Daoy (cell line): ENCODE measurements around the gene MBD1. TPM values are rescaled to one million over a fixed set of nuclear protein-coding genes. Genes with fewer than 3 reads are reported as not detected.
A peak's percentile ranks its signal among the peaks of the same experiment; 100 is the strongest.
"Not testable (repeated sequence)": the region's sequence is repeated elsewhere in the genome, so short reads cannot be mapped to it uniquely, and the experiment has no call there.

Experiments used
- DNase-seq: peaks from one replicate; pipeline ENCODE4 v3.0.0-alpha.2; 2015; ENCODE audit warnings: low read depth
- total RNA-seq: library from RNA; depleted of rRNA; stranded (reverse); fragments of >200 nt; shearing (Covaris generic); gene quantifications from 2 replicates; pipeline ENCODE4 v1.2.3, GENCODE V29; 2014; rRNA removed

Gene MBD1
- total RNA-seq, 1 experiment from 2014 or later, result 41.0 TPM

DNA sequence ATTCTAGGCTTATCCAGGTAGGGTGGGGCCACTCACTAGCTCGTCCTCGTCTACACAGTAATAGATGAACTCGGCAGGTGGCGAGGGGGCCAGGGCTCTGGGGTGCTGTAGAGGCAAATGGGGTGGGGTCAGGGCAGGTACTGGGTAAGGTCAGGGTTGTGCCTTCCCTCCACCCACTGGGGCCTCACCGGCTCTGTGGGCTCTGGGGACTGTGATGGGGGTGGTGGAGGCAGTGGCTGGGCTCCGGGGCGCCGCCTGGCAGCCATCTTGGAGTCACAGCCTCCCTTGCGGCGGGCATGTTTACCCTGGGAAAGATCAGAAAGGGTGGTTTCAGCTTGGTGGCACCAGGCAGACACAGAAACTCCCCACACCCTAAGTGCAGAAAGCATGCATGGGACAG is 6.4 kb downstream of the MBD1 start:
- DNase-seq, result no peak

DNA sequence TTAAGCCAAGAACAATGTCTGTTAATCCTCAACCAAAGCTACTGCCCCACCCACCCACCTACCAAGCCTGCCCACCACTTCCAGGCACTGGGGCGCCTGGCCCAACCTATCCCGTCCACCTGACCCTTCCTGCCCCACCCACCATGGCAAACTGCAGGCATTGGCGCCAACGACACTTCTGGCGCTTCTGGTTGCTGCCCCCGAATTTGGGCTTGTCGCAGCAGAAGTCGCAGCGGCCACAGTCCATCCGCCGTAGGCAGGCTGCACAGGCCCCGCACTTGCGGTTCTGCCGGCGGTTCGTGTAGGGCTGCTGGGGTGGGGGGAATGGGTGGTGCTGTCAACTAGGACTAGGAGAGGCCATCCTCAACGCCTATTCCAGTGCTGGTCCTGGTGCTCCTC is 7.3 kb downstream of the MBD1 start:
- DNase-seq, result no peak

DNA sequence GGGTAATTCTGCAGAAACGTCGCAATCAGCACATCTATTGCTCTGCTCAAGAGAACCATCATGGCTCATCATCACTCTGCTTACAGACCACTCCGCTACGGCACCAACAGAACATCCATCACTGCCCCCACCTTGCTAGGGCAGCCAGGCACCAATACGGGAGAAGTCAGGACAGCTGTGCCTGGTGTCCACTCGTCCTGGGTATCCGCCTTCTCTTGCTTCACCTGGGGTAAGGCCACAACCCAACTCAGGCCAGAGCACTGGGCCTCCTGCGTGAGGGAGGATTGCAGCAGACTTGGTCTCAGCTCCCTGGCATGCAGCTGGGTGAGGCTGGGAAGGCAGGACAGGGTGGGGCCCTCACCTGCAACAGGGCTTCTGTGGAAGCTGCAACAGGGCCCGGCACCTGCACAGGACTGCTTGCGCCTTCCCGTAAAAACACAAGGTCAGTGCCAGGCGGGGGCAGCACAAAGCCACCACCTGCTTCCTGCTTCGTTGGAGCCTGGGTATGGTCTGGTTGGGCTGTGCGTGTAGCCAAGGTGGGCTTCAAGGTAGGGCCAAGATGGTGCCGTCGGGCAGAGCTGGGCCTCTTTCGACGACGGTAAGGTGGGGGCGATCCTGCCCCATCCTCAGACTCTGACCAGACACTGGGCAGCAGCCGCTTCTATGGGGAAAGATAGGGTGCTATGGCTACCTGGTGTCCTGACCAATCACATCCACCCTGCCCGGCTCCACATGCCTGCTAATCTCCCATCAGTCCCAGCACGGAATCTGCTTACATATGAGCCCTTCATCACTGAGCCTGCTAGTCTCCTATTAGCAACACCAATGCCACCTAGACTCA is 7.9 kb downstream of the MBD1 start:
- DNase-seq, result no peak

DNA sequence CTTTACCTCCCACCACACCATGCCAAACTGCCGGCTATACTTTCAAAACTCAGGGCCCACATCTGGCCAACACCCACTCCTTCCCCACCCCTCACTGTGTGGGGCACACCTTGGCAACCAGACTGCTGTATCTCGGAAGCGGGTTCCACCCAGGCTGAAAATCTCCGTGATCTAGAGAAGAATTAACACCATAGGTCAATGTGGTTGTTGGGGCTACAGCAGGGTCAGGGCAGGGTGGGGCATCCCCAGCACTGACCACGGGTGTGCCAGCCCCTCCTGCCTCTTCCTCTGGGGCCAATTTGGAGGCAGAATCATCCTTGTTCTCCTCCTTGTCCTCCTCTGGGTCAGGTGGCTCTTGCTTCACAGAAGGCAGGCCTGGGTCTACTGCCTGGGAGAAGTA is 8.8 kb downstream of the MBD1 start:
- no peak for DNase-seq

DNA sequence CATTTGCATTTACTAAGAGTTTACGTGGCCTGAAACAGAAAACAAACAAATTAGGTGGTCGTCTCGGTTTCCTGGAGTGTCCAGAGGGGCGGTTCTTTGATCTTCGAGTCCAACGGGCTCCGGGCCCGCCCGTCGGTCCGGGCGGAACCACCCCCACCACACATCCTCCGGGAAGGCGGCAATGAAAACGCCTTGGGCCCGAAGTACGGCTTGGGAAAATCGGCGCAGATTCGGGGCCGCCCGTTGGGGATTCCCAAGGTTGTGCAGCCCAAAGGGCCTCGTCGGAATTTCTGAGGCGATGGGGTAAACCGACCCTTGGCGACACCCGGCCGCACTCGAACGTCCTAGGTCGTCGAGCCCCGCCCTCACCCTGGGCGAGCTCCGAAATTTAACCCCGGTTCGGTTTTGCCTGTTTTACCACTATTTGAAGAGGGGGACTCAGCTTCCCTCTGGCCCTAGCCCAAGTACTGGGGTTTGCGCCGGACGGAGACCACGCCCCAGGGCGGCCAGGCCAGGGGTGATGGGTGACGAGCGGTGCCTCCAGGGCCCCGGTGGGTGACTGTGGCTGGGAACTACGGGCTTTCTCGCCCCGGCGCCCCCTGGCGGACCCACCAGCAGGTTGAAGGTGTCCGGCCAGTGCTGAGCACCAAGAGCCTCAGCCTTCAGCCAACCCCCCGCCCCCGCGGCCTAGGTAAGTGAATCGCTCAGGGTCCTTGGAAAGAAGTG is 13.1 kb downstream of the MBD1 start:
- DNase-seq, result no peak

DNA sequence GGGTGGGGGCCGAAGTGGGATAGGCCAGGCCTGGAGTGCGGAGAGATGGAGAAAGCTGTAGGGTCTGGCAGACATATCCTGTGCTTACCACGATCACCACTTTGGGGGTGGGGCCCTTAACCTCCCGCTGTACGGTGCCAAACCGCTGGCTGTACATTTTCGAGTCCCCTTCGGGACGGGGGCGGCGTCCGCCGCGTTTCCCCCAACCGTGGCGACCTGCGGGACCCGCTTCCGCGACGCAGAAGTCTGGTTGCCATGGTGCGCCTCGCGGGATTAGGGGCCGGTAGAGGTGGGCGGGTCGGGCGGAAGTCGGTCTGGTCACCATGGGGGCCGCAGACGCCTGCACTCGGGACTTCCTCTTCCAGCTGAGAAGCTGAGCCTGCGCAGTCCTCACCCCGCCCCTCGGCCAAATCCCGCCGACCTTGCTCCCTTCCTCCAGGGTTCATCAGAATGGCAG is 15.0 kb downstream of the MBD1 start, which contains the start of gene CFAP53:
CFAP53 (minus strand) TSS at position 248 of the 457 bp plus-strand sequence; CDS start at position 157, 91 bp downstream.
- DNase-seq, result peak; percentile 87

DNA sequence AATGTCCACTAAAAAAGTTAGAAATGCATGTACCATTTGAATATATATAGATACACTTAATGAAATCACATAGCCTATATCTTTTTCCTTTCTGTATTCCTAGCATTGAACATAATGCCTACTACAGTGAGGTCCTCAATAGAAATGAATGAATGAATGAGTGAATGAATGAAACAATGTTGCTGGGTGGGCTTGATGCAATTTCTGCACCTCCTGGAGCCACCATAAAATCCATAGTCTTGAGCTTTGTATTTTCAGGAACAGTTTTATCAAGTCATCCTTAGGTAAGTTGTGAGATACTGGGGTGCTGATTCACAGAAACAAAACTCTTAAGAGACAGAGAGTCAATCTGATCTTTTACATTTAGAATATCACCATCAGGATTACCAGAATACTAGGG is 18.3 kb downstream of the MBD1 start:
- no peak for DNase-seq

DNA sequence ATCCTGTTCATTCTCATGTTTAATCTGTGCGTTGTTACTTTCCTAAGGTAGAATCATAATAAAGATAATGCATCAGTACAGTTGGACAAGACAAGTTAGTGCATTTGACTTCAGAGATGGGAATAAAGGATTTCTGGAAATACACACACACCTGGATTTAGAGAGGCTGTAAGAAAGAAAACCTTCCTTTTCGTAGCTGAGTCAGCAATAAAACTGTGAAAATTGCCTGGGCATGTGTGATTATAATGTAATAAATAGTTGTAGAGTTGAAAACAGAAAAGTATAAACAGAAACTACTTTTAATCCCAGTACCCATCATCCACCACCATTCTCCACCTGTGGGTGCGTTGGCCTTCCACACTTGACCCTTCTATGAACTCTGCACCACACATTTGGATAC is 30.4 kb downstream of the MBD1 start:
- no peak for DNase-seq

DNA sequence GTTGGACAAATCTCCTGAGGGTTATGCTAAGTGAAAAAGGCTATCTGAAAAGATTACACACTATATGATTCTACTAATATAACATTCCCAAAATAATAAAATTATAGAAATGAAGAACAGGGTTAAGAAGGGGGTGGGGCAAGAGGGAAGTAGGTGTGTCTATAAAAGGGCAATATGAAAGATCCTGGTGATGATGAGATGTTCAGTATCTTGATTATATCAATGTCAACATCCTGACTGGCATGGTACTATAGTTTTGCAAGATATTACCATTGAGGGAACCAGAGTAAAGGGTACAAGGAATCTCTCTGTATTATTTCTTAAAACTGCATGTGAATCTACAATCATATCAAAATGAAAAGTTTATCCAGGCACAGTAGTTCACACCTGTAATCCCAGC is 31.7 kb downstream of the MBD1 start:
- no peak for DNase-seq

DNA sequence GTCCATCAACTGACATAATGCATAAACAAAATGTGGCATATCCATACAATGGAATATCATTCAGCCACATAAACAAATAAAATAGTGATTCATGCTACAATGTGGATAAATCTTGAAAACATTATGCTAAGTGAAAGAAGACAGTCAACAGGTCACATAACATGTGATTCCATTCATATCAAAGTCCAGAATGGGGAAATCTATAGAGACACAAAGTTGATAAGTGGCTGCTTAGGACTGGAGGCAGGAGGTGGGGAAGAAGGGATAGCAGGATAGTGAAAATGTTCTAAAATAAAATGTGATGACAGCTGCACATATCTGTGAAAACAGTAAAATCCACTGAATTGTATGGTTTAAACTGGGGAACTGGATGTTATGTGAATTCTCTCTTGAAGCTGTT is 33.8 kb downstream of the MBD1 start:
- DNase-seq, result no peak

DNA sequence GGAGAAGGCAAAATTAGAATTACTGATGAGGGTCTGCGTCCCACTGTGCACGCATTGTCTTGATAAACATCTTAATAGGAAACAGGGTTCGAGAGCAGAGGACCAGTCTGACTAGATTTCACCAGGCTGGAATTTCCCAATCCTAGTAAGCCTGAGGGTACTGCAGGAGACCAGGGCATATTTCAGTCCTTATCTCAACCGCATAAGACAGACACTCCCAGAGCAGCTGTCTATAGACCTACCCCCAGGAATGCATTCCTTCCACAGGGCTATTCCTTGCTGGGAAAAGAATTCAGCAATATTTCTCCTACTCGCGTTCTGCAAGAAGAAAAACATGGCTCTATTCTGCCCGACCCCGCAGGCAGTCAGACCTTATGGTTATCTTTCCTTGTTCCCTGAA is 39.6 kb downstream of the MBD1 start:
- DNase-seq, result not testable (repeated sequence)

DNA sequence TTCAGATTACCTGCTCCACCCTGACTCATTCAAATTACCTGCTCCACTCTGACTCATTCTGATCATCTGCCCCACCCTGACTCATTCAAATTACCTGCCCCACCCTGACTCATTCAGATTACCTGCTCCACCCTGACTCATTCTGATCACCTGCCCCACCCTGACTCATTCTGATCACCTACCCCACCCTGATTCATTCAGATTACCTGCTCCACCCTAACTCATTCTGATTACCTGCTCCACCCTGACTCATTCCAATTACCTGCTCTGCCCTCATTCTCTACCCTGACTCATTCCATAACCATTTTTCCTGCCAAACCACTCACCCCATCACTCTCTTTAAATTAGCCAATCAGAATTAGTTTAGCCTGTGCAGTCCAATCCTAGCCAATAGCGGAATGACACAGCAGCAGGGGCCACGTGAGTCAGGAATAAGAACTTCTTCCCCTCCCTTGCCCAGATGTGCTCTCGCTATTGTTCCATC is 41.2 kb downstream of the MBD1 start:
- DNase-seq, result peak; percentile 5

DNA sequence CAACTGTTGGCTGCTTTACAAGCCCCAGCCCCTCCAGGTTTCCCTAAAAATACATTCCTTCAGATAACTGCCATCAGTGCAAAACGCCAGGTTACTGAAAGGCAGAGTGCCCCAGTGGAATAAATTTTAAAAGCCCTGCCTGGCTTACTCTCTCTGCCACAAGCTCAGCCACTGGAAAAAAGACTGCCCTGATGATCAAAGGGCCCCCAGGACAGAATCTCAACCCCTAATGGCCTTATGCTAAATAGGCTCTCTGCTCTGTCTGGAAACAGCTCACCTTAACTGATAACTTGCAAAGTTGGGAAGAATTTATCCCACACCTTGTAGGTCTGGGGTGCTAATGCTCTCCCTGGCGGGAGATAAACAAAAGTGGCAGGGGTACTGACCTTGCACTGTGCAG is 48.9 kb downstream of the MBD1 start:
- DNase-seq, result no peak

DNA sequence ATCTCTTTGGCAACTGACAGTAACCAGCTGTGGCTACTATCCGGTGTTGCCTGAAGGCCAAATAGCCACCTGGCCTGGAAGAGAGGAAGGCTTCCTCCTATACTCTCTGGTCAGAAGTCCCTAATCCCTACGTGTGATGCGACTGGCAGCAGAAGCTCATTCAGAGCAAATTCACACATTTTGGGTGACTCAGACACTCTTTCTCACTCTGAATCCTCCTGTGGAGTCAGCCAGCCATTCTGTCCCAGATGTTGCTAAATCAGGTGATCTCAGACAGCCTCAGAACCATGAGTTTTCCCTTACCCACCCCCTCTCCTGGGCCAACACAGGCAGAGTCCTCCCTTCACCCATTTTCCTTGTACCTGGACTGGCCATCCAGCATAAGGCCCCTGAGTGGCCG is 49.7 kb downstream of the MBD1 start:
- peak; percentile 9 for DNase-seq

DNA sequence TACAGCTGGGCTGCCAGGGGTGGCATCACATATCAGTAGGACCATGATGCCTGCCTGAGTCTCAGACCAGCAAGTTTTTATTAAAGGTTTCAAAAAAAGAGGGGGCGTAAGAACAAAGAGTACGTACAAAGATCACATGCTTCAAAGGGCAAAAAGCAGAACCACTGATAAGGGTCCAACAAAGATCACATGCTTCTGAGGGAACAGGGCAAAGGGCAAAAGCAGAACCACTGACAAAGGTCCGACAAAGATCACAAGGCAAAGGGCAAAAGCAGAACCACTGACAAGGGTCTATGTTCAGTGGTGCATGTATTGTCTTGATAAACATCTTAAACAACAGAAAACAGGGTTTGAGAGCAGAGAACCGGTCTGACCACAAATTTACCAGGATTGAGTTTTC is 61.1 kb downstream of the MBD1 start:
- not testable (repeated sequence) for DNase-seq

Other genes starting within 250 kb of the MBD1 start
- gene MYO5B, start 86.4 kb downstream of the MBD1 start, total RNA-seq, result 2.8 and 3.1 TPM in 2 replicates
- 0.06 and 4.3 TPM in 2 replicates for gene CFAP53, start 15.0 kb downstream of the MBD1 start, total RNA-seq
- 35.6 and 36.1 TPM in 2 replicates for gene CXXC1, start 6.2 kb upstream of the MBD1 start, total RNA-seq
- gene SKA1, start 93.5 kb upstream of the MBD1 start, total RNA-seq, result 48.2 and 62.6 TPM in 2 replicates